NCI-H526 treated with DMSO at 0.1 percent for 48 hours (cell line): ENCODE data around the gene GRIK1.
A peak's percentile ranks its signal among the peaks of the same experiment; 100 is the strongest.

Source experiments
- DNase-seq: peaks from one replicate; lab custom pipeline; 2025; lab: John Stamatoyannopoulos, UW

Gene GRIK1

DNA sequence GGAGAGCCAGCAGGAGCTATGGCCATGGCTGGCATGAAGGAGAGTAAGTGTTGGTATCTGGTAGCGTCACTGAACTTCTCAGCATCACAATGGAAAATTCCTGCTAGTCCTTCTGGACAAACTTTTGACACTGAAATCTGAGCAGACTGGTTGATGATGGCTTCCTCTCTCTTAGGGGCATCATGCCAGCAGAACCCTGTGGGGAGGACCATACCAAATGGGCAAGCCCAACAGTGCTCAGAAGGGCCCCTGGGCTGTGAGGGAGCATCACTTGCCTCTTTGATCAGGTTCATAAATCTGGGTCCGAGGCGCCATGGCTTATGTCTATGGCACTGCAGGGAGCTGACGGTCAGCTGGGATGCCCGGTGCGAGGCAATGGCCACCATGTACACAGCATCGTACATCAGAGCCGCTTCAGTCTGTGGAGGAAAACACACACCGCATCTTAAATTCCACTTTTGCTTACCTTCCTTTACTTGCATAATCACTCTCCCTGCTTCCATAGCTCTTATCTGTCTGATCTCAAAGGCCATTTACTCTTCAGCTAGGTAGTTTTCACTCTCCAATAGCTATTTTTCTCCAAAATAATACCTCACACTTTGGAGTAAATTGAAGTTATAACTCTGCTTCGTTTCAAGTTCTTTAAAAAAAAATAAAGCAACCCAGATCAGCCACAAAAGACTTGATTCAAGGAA is 297.1 kb downstream of the GRIK1 start:
- no peak for DNase-seq

DNA sequence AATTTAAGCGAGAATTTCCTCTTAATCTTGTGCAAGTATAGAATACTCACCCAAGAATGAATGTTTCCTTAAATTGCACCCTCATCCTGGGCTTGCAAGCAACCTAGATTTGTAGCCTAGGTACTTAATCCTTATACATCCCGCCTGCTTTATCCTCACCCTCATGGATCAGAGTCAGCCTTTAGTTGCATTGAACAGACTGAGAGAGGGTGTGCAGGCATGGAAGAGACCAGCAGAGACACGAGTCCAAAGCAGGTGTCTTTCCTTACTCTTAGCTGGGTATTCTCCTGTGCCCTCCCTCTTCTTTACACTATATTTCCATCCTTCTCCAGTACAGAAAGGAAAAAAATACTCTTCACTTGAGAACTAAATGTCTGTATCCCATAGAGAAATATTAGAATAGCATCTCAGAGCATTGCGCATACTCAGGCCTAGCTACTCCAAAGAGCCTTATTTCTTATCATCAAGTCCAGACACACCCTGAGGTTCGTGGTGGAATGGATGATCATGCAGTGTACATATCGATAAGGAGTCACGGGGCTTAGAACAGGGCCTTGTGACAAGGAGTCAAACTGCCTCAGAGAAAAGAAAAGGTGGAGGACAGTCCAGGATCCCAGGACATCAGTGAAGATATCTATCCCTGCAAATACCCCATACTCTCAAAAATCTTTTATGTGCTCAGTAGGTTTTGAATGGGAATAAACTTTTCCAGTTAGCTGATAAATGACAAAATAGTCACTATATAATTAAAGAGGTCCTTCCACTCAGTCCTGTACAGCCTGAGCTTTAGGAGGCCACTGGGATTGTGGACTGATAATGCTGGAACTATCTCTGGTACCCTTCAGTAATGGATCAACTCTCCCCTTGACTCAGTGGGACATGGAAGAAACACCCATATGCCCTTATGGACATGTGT is 297.9 kb downstream of the GRIK1 start:
- DNase-seq = no peak

DNA sequence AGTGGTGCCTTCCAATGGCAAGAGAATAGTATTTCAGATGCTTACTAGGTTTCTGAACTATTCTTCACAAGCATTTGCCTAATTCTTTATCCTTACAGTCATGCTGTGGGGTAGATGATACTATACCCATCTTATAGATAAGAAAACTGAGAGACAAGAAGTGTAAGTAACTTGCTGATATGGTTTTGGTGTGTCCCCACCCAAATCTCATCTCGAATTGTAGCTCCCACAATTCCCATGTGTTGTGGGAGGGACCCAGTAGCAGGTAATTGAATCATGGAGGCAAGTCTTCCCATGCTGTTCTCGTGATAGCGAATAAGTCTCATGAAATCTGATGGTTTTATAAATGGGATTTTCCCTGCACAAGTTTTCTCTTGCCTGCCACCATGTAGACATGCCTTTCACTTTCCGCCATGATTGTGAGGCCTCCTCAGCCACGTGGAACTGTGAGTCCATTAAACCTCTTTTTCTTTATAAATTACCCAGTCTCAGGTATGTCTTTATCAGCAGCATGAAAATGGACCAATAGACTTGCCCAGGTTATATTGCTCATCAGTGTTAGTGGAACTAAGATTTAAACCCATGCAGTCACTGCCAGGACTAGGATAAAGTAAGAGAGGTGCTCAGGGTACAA is 298.7 kb downstream of the GRIK1 start:
- DNase-seq = no peak

DNA sequence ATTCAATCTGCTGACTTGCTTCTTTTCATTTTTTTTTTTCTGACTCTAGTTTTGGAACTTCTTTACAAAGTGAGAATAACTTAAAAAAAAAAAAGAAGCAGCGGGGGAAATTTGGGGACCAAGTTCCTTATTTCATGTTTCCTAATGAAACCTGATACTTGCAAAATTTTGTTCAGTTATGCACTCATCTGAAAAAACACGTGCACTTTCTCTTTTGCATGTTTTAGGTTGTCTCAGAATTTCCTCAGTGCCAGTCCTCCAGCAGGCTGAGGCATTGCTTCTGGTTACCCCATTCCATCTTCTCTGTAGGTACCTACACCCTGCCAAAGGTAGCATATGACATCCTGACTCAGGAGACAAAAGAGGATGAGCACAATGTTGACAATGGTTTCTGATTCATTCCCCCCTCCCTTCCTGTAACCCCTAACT is 299.7 kb downstream of the GRIK1 start:
- DNase-seq = no peak

GRCh38 chr21:29639366-29640079 is 300.3 kb downstream of the GRIK1 start:
- peak; percentile 36 for DNase-seq

GRCh38 chr21:29638761-29639327 is 301.0 kb downstream of the GRIK1 start:
- no peak for DNase-seq

- no peak for DNase-seq
These were observed 301.7 kb downstream of the GRIK1 start for GRCh38 chr21:29638138-29638537.

- no peak for DNase-seq
These were observed 302.2 kb downstream of the GRIK1 start for GRCh38 chr21:29637553-29637952.

DNA sequence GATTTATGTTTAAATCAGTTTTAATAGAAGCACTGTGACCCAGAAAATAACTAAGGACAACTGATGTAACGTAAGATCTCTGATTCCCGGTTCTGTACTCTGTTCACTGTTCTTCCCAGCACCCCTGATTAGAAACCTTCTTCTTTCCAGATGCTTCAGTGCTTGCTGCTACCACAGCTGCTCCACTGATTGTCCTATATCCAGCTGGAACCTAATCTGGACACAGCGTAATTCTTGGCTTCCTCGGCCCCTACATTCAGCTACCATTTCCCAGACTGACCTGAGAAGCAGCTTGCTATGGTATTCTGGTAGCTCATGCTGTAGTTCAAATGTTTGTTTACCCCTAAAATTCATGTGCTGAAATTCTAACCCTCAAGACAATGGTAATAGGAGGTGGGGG is 302.7 kb downstream of the GRIK1 start:
- DNase-seq = no peak

DNA sequence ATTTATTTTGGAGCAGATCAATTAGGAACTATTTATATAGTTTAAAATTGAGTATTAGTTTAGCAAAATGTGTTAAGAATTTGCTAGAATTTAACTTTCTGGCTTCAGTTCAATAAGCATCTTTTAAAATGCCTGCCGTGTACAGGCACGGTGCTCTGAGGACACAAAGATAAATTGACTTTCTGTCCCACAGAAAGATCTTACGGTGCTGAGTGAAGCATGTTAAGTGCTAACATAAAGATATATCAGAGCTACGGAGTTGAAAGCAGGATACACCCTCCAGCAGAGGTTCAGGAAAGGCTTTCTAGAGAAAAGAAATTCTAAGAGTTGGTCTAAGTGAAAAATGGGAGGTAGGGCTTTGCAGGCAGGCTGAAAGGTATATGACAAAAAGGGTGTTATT is 305.4 kb downstream of the GRIK1 start:
- DNase-seq = no peak

GRCh38 chr21:29633756-29634155 is 306.0 kb downstream of the GRIK1 start:
- DNase-seq = no peak

DNA sequence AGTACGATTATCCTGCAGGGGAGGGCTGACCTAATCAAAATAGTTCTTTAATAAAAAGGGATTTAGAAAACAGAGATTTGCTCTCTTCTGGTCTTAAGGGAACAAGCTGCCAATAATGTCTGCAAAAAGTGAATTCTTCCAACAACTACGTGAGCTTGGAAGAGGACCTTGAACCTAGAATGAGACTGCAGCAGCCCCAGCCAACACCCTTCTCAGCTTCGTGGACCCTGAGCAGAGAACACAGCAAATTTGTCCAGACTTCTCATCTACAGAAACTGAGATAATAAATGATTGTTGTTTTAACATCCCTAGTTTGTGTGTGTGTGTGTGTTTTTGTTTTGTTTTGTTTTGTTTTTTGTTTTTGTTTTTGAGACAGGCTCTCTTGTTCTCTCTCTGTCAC is 309.4 kb downstream of the GRIK1 start:
- no peak for DNase-seq

- DNase-seq = no peak
These were observed 311.9 kb downstream of the GRIK1 start for GRCh38 chr21:29627905-29628304.

DNA sequence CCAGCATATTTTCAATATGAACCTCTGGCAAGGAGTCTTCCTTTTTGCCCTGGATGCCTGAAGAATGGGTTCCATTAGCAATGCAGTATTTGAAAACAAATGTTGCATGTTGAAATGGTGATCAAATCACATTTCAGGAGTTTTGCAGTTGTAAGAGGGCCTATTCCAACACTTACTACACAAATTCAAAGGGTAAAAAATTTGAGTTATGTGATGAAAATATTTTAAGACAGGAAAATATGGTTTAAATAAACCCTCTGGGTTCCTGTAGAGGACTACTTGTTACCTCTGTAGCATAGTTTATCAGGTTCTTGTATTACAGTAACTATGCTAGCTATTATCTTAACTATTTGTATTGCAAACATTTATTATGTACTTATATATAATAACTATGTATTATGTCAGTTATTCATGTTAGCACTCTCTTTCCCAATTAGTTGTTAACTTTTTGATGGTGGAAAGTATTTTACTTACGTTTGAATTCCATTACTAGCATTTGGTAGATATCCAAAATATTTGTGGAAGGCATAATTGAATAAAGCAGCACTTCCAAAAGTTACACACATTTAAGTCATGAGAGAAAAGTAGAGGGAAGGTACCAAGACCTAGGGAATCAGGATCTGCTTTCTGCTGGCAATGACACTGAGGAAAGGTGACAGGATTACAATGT is 312.9 kb downstream of the GRIK1 start:
- no peak for DNase-seq

DNA sequence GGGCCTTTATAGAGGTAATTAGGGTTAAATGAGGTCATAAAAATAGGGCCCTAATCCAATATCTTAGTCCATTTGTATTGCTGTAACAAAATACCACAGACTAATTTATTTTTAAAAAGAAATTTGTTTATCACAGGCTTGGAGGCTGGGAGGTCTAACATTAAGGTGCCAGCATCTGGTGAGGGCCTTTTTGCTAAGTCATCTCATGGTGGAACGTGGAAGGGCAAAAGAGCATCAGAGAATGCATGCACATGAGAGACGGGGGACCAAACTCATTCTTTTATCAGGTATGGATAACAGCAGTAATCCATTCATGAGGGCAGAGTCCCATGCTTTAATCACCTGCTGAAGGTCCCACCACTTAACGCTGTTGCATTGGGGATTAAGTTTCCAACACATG is 313.8 kb downstream of the GRIK1 start:
- no peak for DNase-seq

- DNase-seq = no peak
These were observed 315.0 kb downstream of the GRIK1 start for GRCh38 chr21:29624776-29625175.

- no peak for DNase-seq
These were observed 318.3 kb downstream of the GRIK1 start for GRCh38 chr21:29621525-29621924.

DNA sequence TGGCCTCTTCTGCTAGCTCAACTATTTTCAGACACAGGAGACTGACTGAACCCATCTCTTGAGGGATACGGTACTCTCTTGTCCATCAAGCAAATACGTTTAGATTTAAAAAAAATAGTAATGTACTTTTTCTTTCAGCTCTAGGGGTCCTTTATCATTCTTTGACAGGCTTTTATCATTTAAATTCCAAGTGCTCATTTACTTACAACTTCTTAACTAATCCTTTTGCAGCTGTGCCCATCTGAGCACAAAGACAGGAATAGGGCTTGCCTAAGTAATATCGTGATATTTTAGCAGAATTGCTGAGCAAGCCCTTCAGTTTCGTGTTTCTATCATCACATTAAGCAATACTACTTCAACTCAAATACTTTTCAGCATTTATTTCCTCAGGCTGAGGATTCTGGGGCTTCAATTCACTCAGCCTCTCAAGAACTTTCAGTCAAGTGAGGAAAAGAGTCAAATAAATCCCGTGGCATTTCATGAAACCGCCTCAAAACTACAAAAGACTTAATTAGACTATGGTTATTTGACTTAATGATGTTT is 323.5 kb downstream of the GRIK1 start:
- no peak for DNase-seq

GRCh38 chr21:29613877-29614276 is 325.9 kb downstream of the GRIK1 start:
- DNase-seq = no peak

GRCh38 chr21:29613021-29613420 is 326.8 kb downstream of the GRIK1 start:
- no peak for DNase-seq

DNA sequence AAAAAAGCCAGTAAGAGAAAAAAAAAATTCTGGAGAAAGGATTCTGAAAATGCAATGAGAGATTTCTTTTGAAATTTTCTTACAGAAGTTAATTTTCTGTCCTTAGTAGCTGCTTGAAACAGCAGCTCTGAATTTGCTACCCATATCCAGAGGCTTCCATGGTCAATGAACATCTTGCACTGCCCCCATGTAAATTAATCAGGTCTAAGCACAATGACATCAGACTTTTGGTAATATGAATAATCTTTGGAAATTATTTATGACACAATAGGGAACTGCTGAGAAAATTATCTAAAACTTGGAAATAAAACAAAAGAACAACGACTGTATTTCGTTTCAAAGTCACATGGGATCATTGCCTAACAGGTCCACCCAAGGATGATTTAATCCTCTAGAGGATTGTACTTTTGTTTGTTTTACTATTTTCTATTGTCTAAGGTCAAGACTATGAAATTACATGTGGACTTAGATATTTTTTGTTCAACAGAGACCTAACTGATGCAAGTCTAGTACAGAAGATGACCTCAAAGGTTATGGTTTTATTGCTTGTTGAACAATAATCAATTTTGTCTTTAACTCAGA is 328.9 kb downstream of the GRIK1 start:
- DNase-seq = no peak
